HepG2 (cell line): ENCODE data around the gene PCNT. TPM values are rescaled to one million over a fixed set of nuclear protein-coding genes. Genes with fewer than 3 reads are reported as not detected.

ENCODE experiments used
- ATAC-seq: fragments of 200-7000 bp; cut with Tn5 transposase; 3 replicates; pipeline ENCODE4 v1.9.1; 2020; ENCODE audit warnings: mild to moderate bottlenecking, moderate library complexity
- BruUV-seq: library from RNA; stranded (reverse); fragments of 400-500 nt; replicated peaks from 2 replicates; lab custom pipeline; 2021; lab: Mats Ljungman, UMichigan
- CTCF ChIA-PET: fragments of 300-600 bp; formaldehyde crosslinking; extraction: SDS; loops from one replicate; lab custom pipeline; 2021; ENCODE audit warnings: low total read pairs, inconsistent platforms, low intra/inter-chr PET ratio; lab: Yijun Ruan, JAX
- POLR2A ChIA-PET: fragments of 350-600 bp; sonication (Branson Sonifier 250); formaldehyde crosslinking; loops from one replicate; lab custom pipeline; 2020; ENCODE audit warnings: antibody characterized with exemption, inconsistent platforms; lab: Yijun Ruan, JAX
- DNase-seq: peaks from one replicate; pipeline ENCODE4 v3.0.0-alpha.2; 2015; ENCODE audit warnings: low spot score
- FAIRE-seq: peaks from 3 replicates; lab custom pipeline; 2011; peaks lifted over from hg19 to GRCh38; lab: Jason Lieb, UNC
- H2AFZ ChIP-seq: one replicate; pipeline ENCODE4 v1.6.1; 2011; ENCODE audit warnings: low read length, inconsistent platforms
- H3K27ac ChIP-seq: fragments of 300-600 bp; 3 replicates; pipeline ENCODE4 v1.8.0; 2011; ENCODE audit warnings: mixed run types, mild to moderate bottlenecking, mixed read lengths, low read length, inconsistent platforms; ENCODE audit not compliant: insufficient read depth; ENCODE audit errors: extremely low read length
- H3K27me3 ChIP-seq, 2 experiments: fragments of 200-600 bp in 1 of 2; 2 replicates in 1 of 2; 3 replicates in 1 of 2; pipeline versions ENCODE4 v1.6.0 to v1.8.0; 2011; ENCODE audit warnings: low read length in 2 of 2, mild to moderate bottlenecking in 2 of 2, moderate library complexity in 2 of 2, inconsistent platforms in 1 of 2; ENCODE audit not compliant: insufficient read depth in 2 of 2, control insufficient read depth in 1 of 2
- H3K36me3 ChIP-seq, 2 experiments: fragments of 200-600 bp in 1 of 2; replicated peaks in 1 of 2; 2 replicates in 1 of 2; 3 replicates in 1 of 2; pipeline versions ENCODE4 v1.5.1 to v1.8.0; 2011; ENCODE audit warnings: low read length in 2 of 2, inconsistent platforms in 1 of 2; ENCODE audit not compliant: insufficient read depth in 2 of 2, control insufficient read depth in 1 of 2
- H3K4me1 ChIP-seq: 2 replicates; pipeline ENCODE4 v1.5.1; 2012; ENCODE audit warnings: low read length, inconsistent platforms; ENCODE audit not compliant: insufficient read depth
- H3K4me2 ChIP-seq: 2 replicates; pipeline ENCODE4 v1.6.0; 2011; ENCODE audit warnings: low read depth, low read length, inconsistent platforms
- H3K4me3 ChIP-seq, 3 experiments: fragments of 200-600 bp in 1 of 3; sonication (generic), shearing (Covaris generic) in 1 of 3; replicated peaks in 1 of 3; 2 replicates each; pipeline ENCODE4 v1.5.1; 2011 to 2016; ENCODE audit warnings: low read length in 3 of 3, inconsistent platforms in 2 of 3, low read depth in 2 of 3, mild to moderate bottlenecking in 2 of 3, control low read depth in 1 of 3, mixed read lengths in 1 of 3; ENCODE audit not compliant: insufficient read depth in 1 of 3
- H3K79me2 ChIP-seq: one replicate; pipeline ENCODE4 v1.6.1; 2011; ENCODE audit warnings: low read length, inconsistent platforms; ENCODE audit not compliant: insufficient read depth
- H3K9ac ChIP-seq: 2 replicates; pipeline ENCODE4 v1.6.0; 2011; ENCODE audit warnings: mild to moderate bottlenecking, low read depth, low read length, inconsistent platforms; ENCODE audit not compliant: insufficient read depth
- H3K9me3 ChIP-seq: 2 replicates; pipeline ENCODE4 v1.5.1; 2012; ENCODE audit warnings: mild to moderate bottlenecking, low read length
- H4K20me1 ChIP-seq: 2 replicates; pipeline ENCODE4 v1.6.0; 2011; ENCODE audit warnings: inconsistent platforms, mild to moderate bottlenecking, low read length, moderate library complexity; ENCODE audit not compliant: insufficient read depth
- ARNTL ChIP-seq: sonication (generic); formaldehyde crosslinking; IDR thresholded peaks from 2 replicates; pipeline ENCODE4 v1.4.0; 2020; ENCODE audit warnings: mild to moderate bottlenecking, missing genetic modification reagents
- BCL6 ChIP-seq: IDR thresholded peaks from 2 replicates; pipeline ENCODE4 v1.6.1; 2016; ENCODE audit warnings: missing genetic modification reagents, missing compliant biosample characterization
- MED13 ChIP-seq: sonication (generic); formaldehyde crosslinking; IDR thresholded peaks from 2 replicates; pipeline ENCODE4 v1.5.0; 2020; ENCODE audit warnings: missing genetic modification reagents
- MED8 ChIP-seq: sonication (generic); formaldehyde crosslinking; IDR thresholded peaks from 2 replicates; pipeline ENCODE4 v1.8.1; 2023; ENCODE audit warnings: mild to moderate bottlenecking, missing genetic modification reagents; ENCODE audit not compliant: insufficient replicate concordance
- MTF1 ChIP-seq: sonication (generic); formaldehyde crosslinking; IDR thresholded peaks from 2 replicates; pipeline ENCODE4 v1.5.0; 2020; ENCODE audit warnings: missing genetic modification reagents
- NFKBIZ ChIP-seq: IDR thresholded peaks from 2 replicates; pipeline ENCODE4 v1.6.1; 2018; ENCODE audit warnings: missing genetic modification reagents, missing compliant biosample characterization
- TMF1 ChIP-seq: sonication (generic); formaldehyde crosslinking; IDR thresholded peaks from 2 replicates; pipeline ENCODE4 v1.8.1; 2022; ENCODE audit warnings: low read depth, missing genetic modification reagents
- ZNF143 ChIP-seq: sonication (generic); formaldehyde crosslinking; IDR thresholded peaks from 2 replicates; pipeline ENCODE4 v1.4.0; 2020; ENCODE audit warnings: missing genetic modification reagents
- ZNF230 ChIP-seq: sonication (generic); formaldehyde crosslinking; IDR thresholded peaks from 2 replicates; pipeline ENCODE4 v1.4.0; 2020; ENCODE audit warnings: mild to moderate bottlenecking, missing genetic modification reagents
- ZNF3 ChIP-seq: IDR thresholded peaks from 2 replicates; pipeline ENCODE4 v1.7.0; 2017; ENCODE audit warnings: inconsistent platforms
- ZNF761 ChIP-seq: sonication (generic); formaldehyde crosslinking; conservative IDR thresholded peaks from 2 replicates; pipeline ENCODE4 v1.4.0; 2020; ENCODE audit warnings: mild to moderate bottlenecking, missing genetic modification reagents
- WGBS: methylation state at CpG from one replicate; pipeline ENCODE4 v1.1.6; 2017; ENCODE audit warnings: low lambda C conversion rate; 5-methylcytosine and 5-hydroxymethylcytosine counted together
- in situ Hi-C: cut with HindIII; loops from 2 replicates; pipeline ENCODE4 v1.10.0; 2017; ENCODE audit warnings: low pct_unique_long_range_greater_than_20kb; ENCODE audit not compliant: extremely low pct_ligation_motif_present
- intact Hi-C: fragments of 100-400 bp; cut with micrococcal nuclease; formaldehyde crosslinking; loops from one replicate; pipeline ENCODE4 v1.10.0; 2022; ENCODE audit not compliant: unreplicated experiment
- polyA plus RNA-seq, 8 experiments: library from polyadenylated mRNA; depleted of rRNA in 3 of 8; stranded (reverse) in 7 of 8; unstranded in 1 of 8; fragments of >200 nt; fragmentation: Illumina TruSeq in 4 of 8; extraction: Trizol in 4 of 8; gene quantifications; 2 replicates each; pipeline versions ENCODE4 v1.2.1 to v1.2.3, GENCODE V29; 2011 to 2016; ENCODE audit warnings: low read depth in 4 of 8, missing spikeins in 1 of 8, mixed read lengths in 1 of 8; ENCODE audit not compliant: insufficient read depth in 1 of 8
- total RNA-seq, 5 experiments: library from RNA; depleted of rRNA; stranded (reverse); fragments of >200 nt; fragmentation: Illumina TruSeq; extraction: Trizol; gene quantifications; 2 replicates each; pipeline ENCODE4 v1.2.3, GENCODE V29; 2016; ENCODE audit warnings: low read depth in 1 of 5
- TF ChIP-seq, protein P1 (sequence below): sonication (generic); formaldehyde crosslinking; IDR thresholded peaks from 2 replicates; pipeline ENCODE4 v1.4.0; 2020; ENCODE audit warnings: missing genetic modification reagents
- TF ChIP-seq, protein P2 (sequence below): sonication (generic); formaldehyde crosslinking; IDR thresholded peaks from 2 replicates; pipeline ENCODE4 v1.4.0; 2020; ENCODE audit warnings: mild to moderate bottlenecking, missing genetic modification reagents, borderline replicate concordance
- TF ChIP-seq, protein P3 (sequence below): IDR thresholded peaks from 2 replicates; pipeline ENCODE4 v1.6.1; 2018; ENCODE audit warnings: missing genetic modification reagents
- TF ChIP-seq, protein P4 (sequence below): sonication (generic); formaldehyde crosslinking; IDR thresholded peaks from 2 replicates; pipeline ENCODE4 v1.5.0; 2020; ENCODE audit warnings: mild to moderate bottlenecking, missing genetic modification reagents
- TF ChIP-seq, protein P5 (sequence below): sonication (generic); formaldehyde crosslinking; IDR thresholded peaks from 2 replicates; pipeline ENCODE4 v1.5.0; 2020; ENCODE audit warnings: missing genetic modification reagents

PCNT gene
- total and polyA plus RNA-seq, 2 of the 13 experiments (the other 11 are each of a cell fraction or from before 2014, with no cell fraction given) = 5.6 to 12.4 TPM

DNA sequence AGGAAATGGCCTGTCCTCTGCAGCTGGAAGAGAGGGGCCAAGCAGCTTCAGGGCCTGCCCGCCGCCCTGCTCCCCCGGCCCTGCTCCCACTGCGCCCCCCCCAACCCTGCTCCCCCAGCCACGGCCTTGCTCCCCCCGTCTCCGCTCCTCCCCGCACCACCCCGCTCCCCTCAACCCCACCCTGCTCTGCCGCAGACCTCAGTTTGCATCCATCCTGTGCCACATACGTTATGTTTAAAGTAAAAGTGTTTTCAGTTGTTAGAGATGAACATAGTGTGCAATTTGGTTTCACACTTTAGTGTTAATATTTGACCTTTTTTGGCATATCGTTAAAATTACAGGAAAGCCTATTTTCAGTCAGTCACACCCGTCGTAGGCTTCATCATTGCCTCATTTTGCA, 100.7 kb downstream of the PCNT start (continued):
- TF ChIP-seq, protein P1, sequence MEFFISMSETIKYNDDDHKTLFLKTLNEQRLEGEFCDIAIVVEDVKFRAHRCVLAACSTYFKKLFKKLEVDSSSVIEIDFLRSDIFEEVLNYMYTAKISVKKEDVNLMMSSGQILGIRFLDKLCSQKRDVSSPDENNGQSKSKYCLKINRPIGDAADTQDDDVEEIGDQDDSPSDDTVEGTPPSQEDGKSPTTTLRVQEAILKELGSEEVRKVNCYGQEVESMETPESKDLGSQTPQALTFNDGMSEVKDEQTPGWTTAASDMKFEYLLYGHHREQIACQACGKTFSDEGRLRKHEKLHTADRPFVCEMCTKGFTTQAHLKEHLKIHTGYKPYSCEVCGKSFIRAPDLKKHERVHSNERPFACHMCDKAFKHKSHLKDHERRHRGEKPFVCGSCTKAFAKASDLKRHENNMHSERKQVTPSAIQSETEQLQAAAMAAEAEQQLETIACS (CRISPR knock-in tag) = no peak
- TF ChIP-seq, protein P2, sequence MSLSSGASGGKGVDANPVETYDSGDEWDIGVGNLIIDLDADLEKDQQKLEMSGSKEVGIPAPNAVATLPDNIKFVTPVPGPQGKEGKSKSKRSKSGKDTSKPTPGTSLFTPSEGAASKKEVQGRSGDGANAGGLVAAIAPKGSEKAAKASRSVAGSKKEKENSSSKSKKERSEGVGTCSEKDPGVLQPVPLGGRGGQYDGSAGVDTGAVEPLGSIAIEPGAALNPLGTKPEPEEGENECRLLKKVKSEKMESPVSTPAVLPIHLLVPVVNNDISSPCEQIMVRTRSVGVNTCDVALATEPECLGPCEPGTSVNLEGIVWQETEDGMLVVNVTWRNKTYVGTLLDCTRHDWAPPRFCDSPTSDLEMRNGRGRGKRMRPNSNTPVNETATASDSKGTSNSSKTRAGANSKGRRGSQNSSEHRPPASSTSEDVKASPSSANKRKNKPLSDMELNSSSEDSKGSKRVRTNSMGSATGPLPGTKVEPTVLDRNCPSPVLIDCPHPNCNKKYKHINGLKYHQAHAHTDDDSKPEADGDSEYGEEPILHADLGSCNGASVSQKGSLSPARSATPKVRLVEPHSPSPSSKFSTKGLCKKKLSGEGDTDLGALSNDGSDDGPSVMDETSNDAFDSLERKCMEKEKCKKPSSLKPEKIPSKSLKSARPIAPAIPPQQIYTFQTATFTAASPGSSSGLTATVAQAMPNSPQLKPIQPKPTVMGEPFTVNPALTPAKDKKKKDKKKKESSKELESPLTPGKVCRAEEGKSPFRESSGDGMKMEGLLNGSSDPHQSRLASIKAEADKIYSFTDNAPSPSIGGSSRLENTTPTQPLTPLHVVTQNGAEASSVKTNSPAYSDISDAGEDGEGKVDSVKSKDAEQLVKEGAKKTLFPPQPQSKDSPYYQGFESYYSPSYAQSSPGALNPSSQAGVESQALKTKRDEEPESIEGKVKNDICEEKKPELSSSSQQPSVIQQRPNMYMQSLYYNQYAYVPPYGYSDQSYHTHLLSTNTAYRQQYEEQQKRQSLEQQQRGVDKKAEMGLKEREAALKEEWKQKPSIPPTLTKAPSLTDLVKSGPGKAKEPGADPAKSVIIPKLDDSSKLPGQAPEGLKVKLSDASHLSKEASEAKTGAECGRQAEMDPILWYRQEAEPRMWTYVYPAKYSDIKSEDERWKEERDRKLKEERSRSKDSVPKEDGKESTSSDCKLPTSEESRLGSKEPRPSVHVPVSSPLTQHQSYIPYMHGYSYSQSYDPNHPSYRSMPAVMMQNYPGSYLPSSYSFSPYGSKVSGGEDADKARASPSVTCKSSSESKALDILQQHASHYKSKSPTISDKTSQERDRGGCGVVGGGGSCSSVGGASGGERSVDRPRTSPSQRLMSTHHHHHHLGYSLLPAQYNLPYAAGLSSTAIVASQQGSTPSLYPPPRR (CRISPR knock-in tag) = no peak
- TF ChIP-seq ZNF230 (CRISPR knock-in tag) (no peak), MED13 (no peak)
- TF ChIP-seq, protein P3, sequence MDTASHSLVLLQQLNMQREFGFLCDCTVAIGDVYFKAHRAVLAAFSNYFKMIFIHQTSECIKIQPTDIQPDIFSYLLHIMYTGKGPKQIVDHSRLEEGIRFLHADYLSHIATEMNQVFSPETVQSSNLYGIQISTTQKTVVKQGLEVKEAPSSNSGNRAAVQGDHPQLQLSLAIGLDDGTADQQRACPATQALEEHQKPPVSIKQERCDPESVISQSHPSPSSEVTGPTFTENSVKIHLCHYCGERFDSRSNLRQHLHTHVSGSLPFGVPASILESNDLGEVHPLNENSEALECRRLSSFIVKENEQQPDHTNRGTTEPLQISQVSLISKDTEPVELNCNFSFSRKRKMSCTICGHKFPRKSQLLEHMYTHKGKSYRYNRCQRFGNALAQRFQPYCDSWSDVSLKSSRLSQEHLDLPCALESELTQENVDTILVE = no peak
- TF ChIP-seq, all 625 proteins: peak for 0

DNA sequence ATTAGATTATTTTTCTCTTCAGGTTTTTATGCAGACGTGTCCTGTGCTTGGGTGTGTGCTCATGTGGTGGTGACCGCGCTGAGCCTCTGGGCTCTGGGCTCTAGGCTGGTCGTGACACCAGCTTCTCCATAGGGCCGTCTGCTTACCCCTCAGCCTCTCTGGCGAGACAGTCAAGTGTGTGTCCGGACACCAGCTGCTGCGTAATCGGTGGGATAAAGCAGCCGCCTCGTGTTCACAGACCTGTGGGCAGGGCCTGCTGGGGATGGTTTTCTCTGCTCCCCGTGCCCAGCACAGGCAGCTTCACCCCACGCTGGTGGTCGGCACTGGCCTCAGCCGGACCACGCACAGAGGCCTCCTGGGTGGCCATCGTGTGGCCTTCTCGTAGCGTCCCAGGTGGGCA, 101.1 kb downstream of the PCNT start:
- ChIA-PET POLR2A (no interaction called here), CTCF (no interaction called here)
- Histone ChIP-seq H3K4me1 (no peaks in the 10 kb centered on the region), H3K9me3 (no peaks in the 10 kb centered on the region), H2AFZ (no peak overlapping the region), H3K4me3 (no peak overlapping the region), H3K36me3 (peaks cover 9 to 31% of the 10 kb centered on the region in 2 experiments), H3K27ac (no peak overlapping the region), H3K27me3 (no peaks in the 10 kb centered on the region), H3K79me2 (no peaks in the 10 kb centered on the region), H4K20me1 (no peaks in the 10 kb centered on the region), H3K4me2 (no peak overlapping the region), H3K9ac (no peak overlapping the region)
- no TSS peak for BruUV-seq
- ATAC-seq (no peak), DNase-seq (no peak), FAIRE-seq (no peak)
- intact Hi-C loops = no loop called here
- over 99% methylated on average over 18 of the region's 19 CpGs for WGBS
- in situ Hi-C loops = no loop called here
- TF ChIP-seq NFKBIZ (CRISPR knock-in tag) = no peak
- TF ChIP-seq ZNF3 = no peak
- TF ChIP-seq ARNTL (CRISPR knock-in tag) = no peak
- no peak for TF ChIP-seq ZNF761
- TF ChIP-seq, protein P4, sequence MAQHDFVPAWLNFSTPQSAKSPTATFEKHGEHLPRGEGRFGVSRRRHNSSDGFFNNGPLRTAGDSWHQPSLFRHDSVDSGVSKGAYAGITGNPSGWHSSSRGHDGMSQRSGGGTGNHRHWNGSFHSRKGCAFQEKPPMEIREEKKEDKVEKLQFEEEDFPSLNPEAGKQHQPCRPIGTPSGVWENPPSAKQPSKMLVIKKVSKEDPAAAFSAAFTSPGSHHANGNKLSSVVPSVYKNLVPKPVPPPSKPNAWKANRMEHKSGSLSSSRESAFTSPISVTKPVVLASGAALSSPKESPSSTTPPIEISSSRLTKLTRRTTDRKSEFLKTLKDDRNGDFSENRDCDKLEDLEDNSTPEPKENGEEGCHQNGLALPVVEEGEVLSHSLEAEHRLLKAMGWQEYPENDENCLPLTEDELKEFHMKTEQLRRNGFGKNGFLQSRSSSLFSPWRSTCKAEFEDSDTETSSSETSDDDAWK (CRISPR knock-in tag) = no peak
- TF ChIP-seq, protein P5, sequence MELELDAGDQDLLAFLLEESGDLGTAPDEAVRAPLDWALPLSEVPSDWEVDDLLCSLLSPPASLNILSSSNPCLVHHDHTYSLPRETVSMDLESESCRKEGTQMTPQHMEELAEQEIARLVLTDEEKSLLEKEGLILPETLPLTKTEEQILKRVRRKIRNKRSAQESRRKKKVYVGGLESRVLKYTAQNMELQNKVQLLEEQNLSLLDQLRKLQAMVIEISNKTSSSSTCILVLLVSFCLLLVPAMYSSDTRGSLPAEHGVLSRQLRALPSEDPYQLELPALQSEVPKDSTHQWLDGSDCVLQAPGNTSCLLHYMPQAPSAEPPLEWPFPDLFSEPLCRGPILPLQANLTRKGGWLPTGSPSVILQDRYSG (CRISPR knock-in tag) = no peak
- TF ChIP-seq TMF1 (CRISPR knock-in tag) = no peak
- TF ChIP-seq MTF1 (CRISPR knock-in tag) = no peak
- no peak for TF ChIP-seq BCL6 (CRISPR knock-in tag)
- TF ChIP-seq MED8 (CRISPR knock-in tag) = no peak
- TF ChIP-seq ZNF143 (CRISPR knock-in tag) = no peak
